HG02678 (cell line): ENCODE measurements around the gene KCNG4.
"Not testable (repeated sequence)": the region's sequence is repeated elsewhere in the genome, so short reads cannot be mapped to it uniquely, and the experiment has no call there.

ENCODE experiments used
- ATAC-seq: cut with Tn5 transposase; IDR thresholded peaks from one replicate; pipeline ENCODE4 v1.9.1; 2021; ENCODE audit warnings: mild to moderate bottlenecking, moderate library complexity; ENCODE audit not compliant: unreplicated experiment

The KCNG4 gene

DNA sequence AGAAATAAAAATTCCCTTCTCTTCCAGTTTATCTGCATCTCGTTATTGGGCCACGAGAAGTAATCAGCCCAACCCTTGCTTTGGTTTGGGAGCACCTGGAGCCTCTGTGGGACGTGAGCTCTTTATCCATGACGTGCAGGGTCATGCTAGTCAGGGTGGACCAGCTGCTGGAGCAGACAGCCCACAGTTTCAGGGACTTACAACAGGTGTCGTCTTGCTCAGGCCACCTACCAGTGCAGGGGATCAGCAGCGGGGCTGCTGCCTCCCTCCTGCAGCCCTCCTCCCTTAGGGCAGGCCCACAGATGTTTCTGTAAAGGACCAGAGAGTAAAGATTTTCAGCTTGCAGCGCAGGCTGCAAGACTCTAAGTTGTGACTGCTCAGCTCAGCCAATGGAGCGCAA lies 31.9 kb downstream of the KCNG4 start:
- ATAC-seq = no peak

DNA sequence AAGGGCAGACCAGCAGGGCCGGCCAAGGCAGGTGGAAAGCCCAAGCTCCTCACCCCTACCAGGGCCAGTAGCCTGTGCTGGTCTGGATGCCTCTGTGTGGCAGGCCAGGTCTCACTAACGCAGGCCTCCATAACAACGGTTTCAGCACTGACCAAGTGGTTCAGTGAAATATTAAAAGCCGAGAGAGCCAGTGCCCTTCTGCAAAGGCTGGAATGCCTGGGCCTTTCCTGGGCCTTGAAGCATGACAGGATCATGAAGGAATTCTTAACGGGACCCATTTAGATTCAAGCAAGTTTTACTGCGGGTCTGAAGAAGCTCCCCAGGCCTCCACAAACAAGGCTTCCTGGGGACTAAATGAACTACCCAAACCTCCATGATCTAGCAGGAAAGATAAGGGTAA lies 32.6 kb downstream of the KCNG4 start:
- no peak for ATAC-seq

DNA sequence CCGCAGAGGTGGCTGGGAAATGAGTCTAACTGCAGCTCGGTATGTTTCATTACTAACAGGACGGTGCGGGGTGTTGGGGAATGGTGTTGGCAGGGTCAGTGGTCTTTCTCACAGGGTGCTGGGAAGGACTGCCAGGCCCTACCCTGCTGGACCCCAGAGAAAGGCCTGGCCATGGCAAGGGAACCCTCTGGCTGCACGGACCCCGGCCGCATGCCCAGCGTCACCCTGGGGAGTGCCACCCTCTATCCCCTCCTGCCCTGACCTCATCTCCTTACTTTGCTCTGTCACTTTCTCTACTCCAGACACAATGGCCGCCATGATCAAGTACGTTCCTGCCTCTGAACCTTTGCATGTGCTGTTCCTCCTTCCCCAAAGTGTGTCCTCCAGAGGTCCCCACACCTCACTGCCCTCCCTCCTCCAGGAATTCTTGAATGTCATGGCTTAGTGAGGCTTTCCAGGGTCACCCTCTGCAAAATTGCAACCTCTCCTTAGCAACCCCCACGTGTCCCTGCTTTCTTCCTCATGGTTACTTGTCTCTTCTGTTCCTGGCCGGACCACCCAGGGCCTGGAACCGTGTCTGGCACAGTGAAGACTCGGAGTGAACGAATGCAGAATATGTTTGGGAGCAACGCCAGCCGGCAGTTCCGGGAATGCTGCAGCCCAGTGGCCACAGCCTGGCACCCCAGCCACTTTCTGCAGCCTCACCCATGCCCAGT lies 33.7 kb downstream of the KCNG4 start:
- ATAC-seq = no peak

DNA sequence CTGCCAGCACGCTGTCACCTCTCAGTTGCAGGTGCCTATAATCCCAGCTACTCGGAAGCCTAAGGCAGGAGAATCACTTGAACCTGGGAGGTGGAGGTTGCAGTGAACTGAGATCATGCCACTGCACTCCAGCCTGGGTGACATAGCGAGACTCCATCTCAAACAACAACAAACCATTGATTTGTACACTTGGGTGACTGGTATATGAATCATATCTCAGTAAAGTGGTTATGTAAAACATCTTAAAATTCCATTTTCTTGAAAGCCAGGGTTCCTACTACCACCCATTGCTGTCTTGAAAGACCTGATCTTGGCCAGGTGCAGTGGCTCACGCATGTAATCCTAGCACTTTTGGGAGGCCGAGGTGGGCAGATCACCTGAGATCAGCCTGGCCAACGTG lies 34.7 kb downstream of the KCNG4 start:
- not testable (repeated sequence) for ATAC-seq

DNA sequence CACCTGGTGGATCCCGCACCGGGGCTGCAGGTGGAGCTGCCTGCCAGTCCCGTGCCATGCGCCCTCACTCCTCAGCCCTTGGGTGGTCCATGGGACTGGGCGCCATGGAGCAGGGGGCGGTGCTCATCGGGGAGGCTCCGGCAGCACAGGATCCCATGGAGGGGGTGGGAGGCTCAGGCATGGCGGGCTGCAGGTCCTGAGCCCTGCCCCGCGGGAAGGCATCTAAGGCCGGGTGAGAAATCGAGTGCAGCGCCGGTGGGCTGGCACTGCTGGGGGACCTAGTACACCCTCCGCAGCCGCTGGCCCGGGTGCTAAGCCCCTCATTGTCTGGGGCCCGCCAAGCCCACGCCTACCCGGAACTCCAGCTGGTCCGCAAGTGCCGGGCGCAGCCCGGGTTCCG lies 35.3 kb downstream of the KCNG4 start:
- not testable (repeated sequence) for ATAC-seq

DNA sequence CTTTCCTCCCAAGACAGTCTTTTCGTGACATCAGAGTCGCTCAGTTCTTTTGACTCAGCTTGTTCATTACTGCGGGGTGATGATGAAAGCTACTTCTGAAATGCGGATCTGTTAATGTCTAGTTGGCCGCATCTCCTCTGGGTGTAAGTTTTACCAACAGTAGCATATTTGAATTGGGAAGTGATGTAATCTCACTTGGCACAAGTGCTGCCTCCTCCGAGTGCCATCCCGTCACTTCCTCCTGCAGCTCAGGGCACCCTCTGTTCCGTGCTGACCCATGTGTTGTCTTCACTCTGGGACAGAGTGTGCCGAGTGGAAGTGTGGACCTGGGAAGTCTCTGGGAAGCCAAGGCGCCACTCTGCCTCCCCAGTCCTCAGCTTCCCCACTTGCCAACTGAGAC lies 40.0 kb downstream of the KCNG4 start:
- ATAC-seq = no peak

DNA sequence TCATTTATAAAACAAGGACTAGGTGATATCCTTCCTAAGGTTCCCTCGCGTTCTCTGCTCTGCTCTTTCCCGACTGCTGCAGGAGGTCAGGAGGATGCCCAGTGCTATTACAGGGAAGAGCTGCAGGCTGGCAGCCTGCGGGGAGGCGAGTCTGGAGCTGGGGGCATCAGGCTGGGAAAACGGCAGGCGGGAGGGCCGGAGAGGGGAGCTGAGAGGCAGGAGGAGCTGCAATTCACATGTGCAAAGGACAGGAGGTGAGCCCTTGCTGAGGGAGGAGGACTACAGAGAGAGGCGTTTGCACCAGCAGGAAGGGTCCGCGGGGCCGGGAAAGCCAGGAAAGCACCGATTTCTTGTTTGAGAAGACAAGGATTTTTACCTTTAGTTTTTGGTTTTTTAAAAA lies 40.7 kb downstream of the KCNG4 start:
- ATAC-seq = no peak

DNA sequence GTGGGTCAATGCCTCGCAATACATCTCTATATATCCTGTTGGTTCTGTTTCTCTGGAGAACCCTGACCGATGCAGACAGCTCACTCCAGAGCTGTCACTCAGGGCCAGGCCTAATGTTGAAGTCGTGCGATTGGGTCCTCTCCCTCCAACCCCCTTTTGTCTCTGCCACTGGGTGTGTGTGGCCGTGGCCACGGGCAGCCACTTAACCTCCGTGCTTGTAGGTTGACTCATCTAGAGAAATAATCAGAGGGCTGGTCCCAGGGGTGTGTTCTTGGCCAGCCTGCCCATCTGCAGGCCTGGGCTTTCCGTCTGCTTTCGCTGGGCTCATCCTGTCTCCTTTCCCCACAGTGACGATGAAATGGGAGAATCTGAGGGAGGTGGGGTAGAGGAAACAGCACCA lies 41.4 kb downstream of the KCNG4 start:
- no peak for ATAC-seq

DNA sequence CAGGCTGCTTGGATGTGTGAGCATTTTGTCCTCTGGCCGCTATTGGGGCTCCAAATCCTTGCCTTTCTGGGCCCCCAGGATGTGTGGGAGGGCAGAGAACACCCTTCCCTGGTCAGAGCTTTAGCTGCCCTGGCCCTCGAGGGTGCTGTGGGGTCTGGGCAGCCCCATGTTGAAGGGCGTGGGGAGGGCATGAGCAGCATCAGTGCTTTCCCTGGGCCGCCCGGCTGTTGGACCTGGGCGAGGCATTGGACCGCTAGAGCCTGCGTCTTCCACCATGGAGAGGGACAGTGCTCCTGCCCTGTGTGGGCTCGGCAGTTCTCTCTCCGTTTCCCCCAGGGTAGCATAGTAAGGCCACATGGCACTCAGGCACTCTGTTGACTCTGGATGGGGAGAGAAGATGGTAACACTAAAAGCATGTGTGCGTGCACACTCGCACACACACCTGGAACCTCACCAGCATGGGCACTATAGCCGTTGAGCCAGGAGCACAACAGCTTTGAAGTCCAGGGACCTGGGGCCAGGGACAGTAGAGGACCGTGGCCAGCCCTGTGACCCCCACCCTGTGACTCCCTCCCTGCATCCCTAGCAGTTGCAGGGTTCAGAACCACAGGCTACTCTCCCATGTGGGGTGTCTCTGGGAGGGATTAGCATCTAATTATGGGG lies 42.2 kb downstream of the KCNG4 start:
- ATAC-seq = no peak

DNA sequence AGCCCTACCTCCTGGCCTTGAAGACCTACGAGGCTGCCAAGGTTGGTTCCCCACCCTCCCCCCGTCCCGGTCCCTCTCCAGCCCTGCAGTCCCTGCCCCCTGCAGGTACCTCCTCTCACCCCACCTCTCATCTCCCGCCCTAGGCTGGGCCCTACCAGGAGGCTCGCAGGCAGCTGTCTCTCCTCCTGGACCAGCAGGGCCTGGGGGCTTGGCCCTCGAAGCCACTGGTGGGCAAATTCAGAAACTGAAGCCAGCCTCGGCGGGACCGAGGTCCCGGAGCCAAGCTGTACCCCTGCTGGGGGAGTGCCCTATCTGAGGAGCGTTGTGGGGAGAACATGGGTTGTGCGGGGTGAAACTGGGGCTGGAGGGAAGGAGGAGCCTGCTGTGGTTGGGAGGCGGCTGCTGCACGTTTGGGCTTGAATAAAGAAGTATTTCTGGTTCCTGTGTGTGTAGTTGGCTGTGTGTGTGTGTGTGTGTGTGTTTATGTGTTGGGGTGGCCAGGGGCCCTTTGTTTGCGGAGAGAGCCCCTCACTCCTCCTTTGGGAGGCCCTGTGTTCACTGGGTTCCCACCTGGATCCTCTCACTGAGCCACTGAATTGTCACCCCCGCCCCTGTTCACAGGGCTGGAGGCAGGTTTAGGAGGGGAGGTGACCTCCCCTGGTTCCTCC lies 43.0 kb downstream of the KCNG4 start:
- ATAC-seq = no peak

DNA sequence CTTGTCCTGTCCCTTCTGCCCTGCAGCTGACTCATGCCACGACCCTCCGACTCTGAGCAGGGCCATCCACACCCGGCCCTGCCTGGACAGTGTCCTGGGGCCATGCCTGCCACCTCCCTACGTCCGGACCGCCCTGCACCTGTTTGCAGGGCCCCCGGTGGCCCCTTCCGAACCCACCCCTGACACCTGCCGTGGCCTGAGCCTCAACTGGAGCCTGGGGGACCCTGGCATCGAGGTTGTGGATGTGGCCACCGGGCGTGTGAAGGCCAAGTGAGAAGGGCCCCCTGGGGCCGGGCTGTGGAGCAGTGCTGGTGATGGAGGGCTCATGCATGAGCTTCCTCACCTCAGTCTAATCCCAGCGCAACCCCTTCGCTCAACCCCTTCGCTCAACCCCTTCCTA lies 43.7 kb downstream of the KCNG4 start:
- ATAC-seq = no peak

DNA sequence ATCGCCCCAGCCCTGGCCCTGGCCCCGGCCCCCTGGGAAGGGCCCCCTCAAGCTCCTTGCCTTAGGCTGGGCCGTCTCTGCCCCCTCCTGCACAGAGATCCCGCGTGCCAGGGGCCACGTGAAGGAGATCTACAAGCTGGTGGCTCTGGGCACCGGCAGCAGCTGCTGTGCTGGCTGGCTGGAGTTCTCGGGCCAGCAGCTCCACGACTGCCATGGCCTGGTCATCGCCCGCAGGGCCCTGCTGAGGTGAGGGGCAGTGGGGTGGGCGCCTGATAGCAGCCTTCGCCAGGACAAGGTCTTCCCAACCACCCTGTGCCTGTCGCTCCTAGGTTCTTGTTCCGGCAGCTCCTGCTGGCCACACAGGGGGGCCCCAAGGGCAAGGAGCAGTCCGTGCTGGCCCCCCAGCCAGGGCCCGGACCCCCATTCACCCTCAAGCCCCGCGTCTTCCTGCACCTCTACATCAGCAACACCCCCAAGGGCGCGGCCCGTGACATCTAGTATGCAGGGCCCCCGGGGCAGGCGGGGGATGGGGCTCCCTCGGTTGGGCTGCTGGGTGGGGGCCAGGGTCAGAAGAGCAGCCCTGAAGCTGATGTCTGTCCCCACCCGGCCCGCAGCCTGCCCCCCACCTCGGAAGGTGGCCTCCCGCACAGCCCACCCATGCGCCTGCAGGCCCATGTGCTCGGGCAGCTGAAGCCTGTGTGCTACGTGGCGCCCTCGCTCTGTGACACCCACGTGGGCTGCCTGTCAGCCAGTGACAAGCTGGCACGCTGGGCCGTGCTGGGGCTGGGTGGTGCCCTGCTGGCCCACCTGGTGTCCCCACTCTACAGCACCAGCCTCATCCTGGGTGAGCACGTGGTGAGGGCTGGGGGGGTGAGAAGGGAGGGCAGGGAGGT lies 44.4 kb downstream of the KCNG4 start:
- no peak for ATAC-seq

DNA sequence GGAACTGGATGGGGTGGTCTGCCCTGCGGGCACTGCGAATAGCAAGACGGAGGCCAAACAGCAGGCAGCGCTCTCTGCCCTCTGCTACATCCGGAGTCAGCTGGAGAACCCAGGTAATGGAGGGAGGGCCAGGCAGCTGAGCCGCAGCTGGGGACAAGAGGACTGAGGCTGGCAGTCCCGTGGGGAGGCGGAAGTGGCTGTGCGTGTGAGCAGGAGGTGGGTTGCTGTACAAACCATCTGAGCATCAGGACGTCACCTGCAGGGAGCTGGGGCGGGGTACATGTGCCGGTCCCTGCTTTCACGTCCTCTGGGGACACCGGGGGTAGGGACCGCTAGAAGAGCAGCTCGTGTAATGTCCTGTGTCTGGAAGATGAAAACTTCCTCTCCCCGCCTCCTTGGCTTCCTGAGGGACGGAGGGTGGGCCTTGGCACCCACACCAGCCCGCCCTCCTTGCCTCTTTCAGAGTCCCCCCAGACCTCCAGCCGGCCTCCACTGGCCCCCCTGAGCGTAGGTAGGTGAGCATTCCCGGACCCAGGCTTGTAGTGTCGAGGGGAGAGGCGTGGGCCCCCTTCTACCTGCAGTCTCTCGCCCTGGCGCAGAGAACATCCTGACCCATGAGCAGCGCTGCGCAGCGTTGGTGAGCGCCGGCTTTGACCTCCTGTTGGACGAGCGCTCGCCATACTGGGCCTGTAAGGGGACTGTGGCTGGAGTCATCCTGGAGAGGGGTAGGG lies 45.2 kb downstream of the KCNG4 start:
- no peak for ATAC-seq

DNA sequence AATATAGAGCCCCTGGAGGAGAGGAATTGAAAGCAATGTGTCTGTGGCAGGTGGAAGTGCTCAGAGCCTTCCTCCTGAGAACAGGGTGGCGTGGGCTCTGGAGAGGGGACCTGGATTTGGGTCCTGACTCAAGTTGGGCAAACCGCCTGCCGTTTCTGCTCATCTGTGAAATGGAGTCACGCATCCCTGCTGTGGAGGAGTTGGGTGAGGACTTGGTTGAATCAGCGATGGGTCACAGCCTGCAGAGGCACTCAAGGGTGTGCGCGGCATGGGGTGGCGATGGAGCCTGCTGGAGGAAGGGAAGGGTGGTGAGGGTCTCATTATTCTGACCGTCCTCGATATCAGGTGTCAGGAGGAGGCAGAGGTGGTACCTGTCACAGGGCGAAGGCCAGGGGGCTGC lies 45.8 kb downstream of the KCNG4 start:
- no peak for ATAC-seq

DNA sequence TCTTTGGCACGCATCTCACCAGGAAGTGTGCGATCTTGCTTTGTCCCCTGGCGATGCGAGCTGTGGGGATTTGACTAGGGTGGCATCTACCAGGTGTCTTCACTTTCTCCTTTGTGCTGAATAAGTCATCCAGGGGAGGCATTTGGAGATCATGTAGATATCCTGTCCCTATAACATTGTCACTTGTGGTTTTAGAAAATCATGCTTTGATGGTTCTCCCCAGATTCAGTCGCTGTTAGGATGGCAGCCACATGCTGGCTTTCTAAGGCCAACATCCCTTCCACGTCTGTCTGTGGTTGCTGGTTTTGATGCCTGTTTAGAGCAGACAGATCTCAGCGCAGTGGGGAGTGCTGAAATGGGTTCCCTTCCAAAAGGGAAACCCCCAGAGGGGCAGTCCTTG lies 46.3 kb downstream of the KCNG4 start:
- ATAC-seq = no peak

DNA sequence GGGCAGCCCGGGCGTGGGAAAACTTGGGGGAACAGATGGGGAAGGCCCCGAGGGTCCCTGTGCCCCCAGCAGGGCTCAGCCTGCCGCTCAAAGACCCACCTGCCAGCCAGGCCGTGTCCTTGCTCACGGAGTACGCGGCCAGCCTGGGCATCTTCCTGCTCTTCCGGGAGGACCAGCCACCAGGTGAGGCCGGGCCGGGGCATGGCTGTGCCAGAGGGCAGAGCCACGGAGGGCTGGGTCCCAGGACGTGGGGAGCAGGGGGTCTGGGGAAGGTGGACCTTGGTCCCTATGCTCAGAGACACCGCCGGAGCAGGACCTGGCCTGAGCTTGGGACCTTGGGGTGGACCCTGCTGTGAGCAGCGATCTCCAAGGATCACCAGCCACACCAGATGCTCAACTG lies 48.3 kb downstream of the KCNG4 start:
- ATAC-seq = no peak

DNA sequence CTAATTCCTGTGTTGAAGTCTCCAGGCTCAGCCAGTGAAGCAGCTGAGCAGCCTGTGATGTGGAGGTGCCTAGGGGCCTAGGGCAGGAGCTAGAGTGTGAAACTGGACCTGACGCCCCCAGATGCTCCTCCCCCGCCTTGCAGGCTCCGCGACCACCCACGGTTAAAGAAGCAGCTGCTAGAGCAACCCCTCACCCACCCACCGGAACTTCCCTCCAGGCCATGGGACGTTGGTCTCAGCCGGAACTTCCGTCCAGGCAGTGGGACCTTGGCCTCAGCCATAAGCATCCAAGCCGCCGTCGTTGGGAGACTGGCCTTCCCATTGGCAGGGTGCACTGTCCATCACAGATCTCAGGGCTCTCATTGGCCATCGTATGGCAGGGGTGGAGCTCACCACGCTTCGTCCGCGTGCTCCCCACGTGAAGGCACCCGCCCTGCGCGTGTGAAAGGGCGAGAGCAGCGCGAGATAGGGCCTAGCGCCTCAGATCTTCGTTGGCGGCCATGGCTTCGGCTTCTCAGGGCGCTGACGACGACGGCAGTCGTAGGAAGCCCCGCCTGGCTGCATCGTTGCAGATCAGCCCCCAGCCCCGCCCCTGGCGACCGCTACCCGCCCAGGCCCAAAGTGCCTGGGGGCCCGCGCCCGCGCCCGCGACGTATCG lies 49.0 kb downstream of the KCNG4 start, which contains the start of gene ADAD2:
ADAD2 (plus strand) TSS at position 427 of the 658 bp plus-strand sequence; CDS start at position 501, 74 bp downstream.
- no peak for ATAC-seq

DNA sequence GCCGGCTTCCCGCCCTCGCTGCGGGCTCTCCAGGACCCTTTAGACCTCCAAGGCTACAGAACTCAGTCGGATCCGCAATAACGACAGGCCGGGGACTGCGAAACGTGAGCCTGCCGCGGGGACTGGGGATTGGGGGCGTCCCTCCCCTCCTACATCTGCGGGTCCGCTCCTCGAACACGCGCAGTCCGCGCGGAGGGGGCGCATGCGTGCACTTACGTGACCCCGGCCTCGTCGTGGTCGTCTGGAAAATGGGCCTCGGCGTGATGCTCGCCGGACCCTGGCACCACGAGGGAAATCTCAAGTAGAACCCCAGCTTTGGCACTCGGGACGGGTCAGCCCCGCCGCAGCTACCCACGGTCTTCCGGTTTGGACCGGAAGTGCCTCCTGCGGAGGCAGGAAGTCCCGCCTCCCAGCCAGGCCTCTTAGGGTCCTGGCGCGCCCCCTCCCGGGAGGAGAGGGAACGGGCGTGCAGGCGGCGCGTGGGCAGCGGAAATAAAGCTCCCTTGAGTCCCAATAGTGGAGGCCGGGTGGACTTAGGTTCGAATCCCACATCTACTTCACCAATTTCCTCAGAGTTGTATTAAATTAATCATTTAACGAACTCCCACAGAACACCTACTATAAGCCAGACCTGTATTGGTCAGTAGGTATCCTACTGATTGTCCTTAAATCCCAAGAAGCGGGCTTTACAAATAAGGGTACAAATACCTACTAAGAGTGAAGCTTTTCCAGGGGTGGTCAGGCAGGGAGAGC lies 53.0 kb downstream of the KCNG4 start, which contains the start of gene TAF1C:
TAF1C (minus strand) TSS at position 373 of the 753 bp plus-strand sequence. CDS start 2,069 bp downstream, outside the sequence.
- ATAC-seq = peak; percentile 96

DNA sequence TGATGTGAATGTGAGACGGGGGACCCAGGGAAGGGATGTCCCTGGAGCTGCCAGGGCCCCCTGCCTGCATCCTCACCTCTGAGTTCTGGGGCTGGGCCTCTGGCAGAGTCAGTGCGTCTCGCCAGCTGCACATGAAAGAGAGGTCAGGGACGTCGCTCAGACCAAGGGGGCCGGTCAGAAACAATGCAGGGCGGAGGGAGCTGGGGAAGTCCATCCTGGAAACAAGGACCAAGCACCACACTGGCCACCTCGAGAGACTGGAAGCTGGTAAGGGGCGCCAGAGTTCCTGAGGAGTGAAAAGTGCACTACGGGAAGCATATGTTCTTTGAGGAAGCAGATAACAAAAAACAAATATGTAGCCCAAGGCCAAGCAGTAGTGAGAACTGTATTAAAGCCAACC lies 55.0 kb downstream of the KCNG4 start:
- no peak for ATAC-seq
